IMR-90 (cell line): ENCODE data around the gene TNFRSF9. TPM values are rescaled to one million over a fixed set of nuclear protein-coding genes. Genes with fewer than 3 reads are reported as not detected.

Source experiments
- ATAC-seq: fragments of 200-7000 bp; cut with Tn5 transposase; 2 replicates; pipeline ENCODE4 v1.9.1; 2020; ENCODE audit warnings: low read depth, mild to moderate bottlenecking, moderate library complexity
- BruUV-seq: library from RNA; stranded (reverse); fragments of 400-500 nt; replicated peaks from 2 replicates; lab custom pipeline; 2021; lab: Mats Ljungman, UMichigan
- CTCF ChIA-PET: fragments of 300-600 bp; formaldehyde crosslinking; extraction: SDS; loops from one replicate; lab custom pipeline; 2021; ENCODE audit warnings: antibody characterized with exemption; lab: Yijun Ruan, JAX
- POLR2A ChIA-PET: fragments of 300-600 bp; sonication (Branson Sonifier 250); formaldehyde crosslinking; loops from one replicate; lab custom pipeline; 2022; ENCODE audit warnings: antibody characterized with exemption; ENCODE audit not compliant: unreplicated experiment; lab: Charles Lee
- DNase-seq: peaks from one replicate; pipeline ENCODE4 v3.0.0; 2013
- H2AFZ ChIP-seq: replicated peaks from 2 replicates; pipeline ENCODE3; 2013; ENCODE audit warnings: low read length, mild to moderate bottlenecking; ENCODE audit not compliant: poor library complexity
- H2AK5ac ChIP-seq: 2 replicates; pipeline ENCODE4 v1.6.1; 2013; ENCODE audit warnings: low read depth, low read length, inconsistent platforms
- H2AK9ac ChIP-seq: replicated peaks from 2 replicates; pipeline ENCODE3; 2013; ENCODE audit warnings: mild to moderate bottlenecking, low read depth, low read length, moderate library complexity; ENCODE audit not compliant: poor library complexity
- H2BK120ac ChIP-seq: 2 replicates; pipeline ENCODE4 v1.6.1; 2013; ENCODE audit warnings: low read depth, low read length, inconsistent platforms
- H2BK15ac ChIP-seq: 3 replicates; pipeline ENCODE4 v1.6.1; 2013; ENCODE audit warnings: low read depth, low read length, inconsistent platforms
- H2BK20ac ChIP-seq: 2 replicates; pipeline ENCODE4 v1.6.1; 2013; ENCODE audit warnings: low read depth, mild to moderate bottlenecking, inconsistent platforms, low read length, moderate library complexity
- H2BK5ac ChIP-seq: 2 replicates; pipeline ENCODE4 v1.6.1; 2013; ENCODE audit warnings: mild to moderate bottlenecking, low read depth, low read length, inconsistent platforms; ENCODE audit not compliant: poor library complexity, severe bottlenecking
- H3K14ac ChIP-seq: replicated peaks from 2 replicates; pipeline ENCODE4 v1.6.1; 2013; ENCODE audit warnings: low read depth, low read length, inconsistent platforms
- H3K18ac ChIP-seq: 2 replicates; pipeline ENCODE4 v1.6.1; 2013; ENCODE audit warnings: low read depth, low read length, control low read depth
- H3K23ac ChIP-seq: 2 replicates; pipeline ENCODE4 v1.6.1; 2013; ENCODE audit warnings: low read depth, low read length, inconsistent platforms
- H3K27ac ChIP-seq: 2 replicates; pipeline ENCODE4 v1.5.1; 2013; ENCODE audit warnings: mild to moderate bottlenecking, control low read depth, low read length; ENCODE audit not compliant: insufficient read depth
- H3K27me3 ChIP-seq: 2 replicates; pipeline ENCODE4 v1.6.1; 2013; ENCODE audit warnings: low read length; ENCODE audit not compliant: control insufficient read depth, insufficient read depth
- H3K36me3 ChIP-seq: 2 replicates; pipeline ENCODE4 v1.6.1; 2013; ENCODE audit warnings: low read length, mixed read lengths; ENCODE audit not compliant: control insufficient read depth, insufficient read depth
- H3K4ac ChIP-seq: 2 replicates; pipeline ENCODE4 v1.6.1; 2013; ENCODE audit warnings: low read depth, low read length, inconsistent platforms
- H3K4me1 ChIP-seq: 2 replicates; pipeline ENCODE4 v1.6.1; 2013; ENCODE audit warnings: low read length, mixed read lengths; ENCODE audit not compliant: control insufficient read depth, insufficient read depth
- H3K4me2 ChIP-seq: 2 replicates; pipeline ENCODE4 v1.6.1; 2013; ENCODE audit warnings: low read depth, mild to moderate bottlenecking, control low read depth, low read length, moderate library complexity
- H3K4me3 ChIP-seq: 2 replicates; pipeline ENCODE4 v1.5.1; 2013; ENCODE audit warnings: low read depth, mild to moderate bottlenecking, control low read depth, low read length, moderate library complexity; ENCODE audit not compliant: insufficient read depth
- H3K56ac ChIP-seq: 2 replicates; pipeline ENCODE4 v1.6.1; 2013; ENCODE audit warnings: low read length, inconsistent platforms; ENCODE audit not compliant: insufficient read depth; ENCODE audit errors: extremely low read depth
- H3K79me1 ChIP-seq, 2 experiments: 2 replicates each; pipeline ENCODE4 v1.6.1; 2013; ENCODE audit warnings: low read length in 2 of 2, inconsistent platforms in 1 of 2, low read depth in 1 of 2
- H3K9ac ChIP-seq: 2 replicates; pipeline ENCODE4 v1.6.1; 2013; ENCODE audit warnings: low read depth, low read length, control low read depth
- H3K9me1 ChIP-seq: 2 replicates; pipeline ENCODE4 v1.6.1; 2013; ENCODE audit warnings: low read length, inconsistent platforms; ENCODE audit not compliant: insufficient read depth
- H3K9me3 ChIP-seq: 2 replicates; pipeline ENCODE4 v1.6.1; 2013; ENCODE audit warnings: low read length; ENCODE audit not compliant: control insufficient read depth, insufficient read depth
- H4K20me1 ChIP-seq: 2 replicates; pipeline ENCODE4 v1.6.1; 2013; ENCODE audit warnings: low read length, inconsistent platforms; ENCODE audit not compliant: insufficient read depth
- H4K5ac ChIP-seq: 2 replicates; pipeline ENCODE4 v1.6.1; 2013; ENCODE audit warnings: mild to moderate bottlenecking, low read depth, low read length, control low read depth
- H4K8ac ChIP-seq, 2 experiments: 2 replicates each; pipeline ENCODE4 v1.6.1; 2013; ENCODE audit warnings: low read depth in 2 of 2, low read length in 2 of 2, control low read depth in 1 of 2, inconsistent platforms in 1 of 2
- H4K91ac ChIP-seq: 2 replicates; pipeline ENCODE4 v1.6.1; 2013; ENCODE audit warnings: low read depth, low read length, inconsistent platforms; ENCODE audit not compliant: insufficient read depth
- CEBPB ChIP-seq: IDR thresholded peaks from 2 replicates; pipeline ENCODE4 v1.6.1; 2012; ENCODE audit warnings: low read depth, low read length, improper control_type of control experiment
- CHD1 ChIP-seq: IDR thresholded peaks from 2 replicates; pipeline ENCODE4 v1.6.1; 2012; ENCODE audit warnings: low read depth, low read length, improper control_type of control experiment
- MAFK ChIP-seq: IDR thresholded peaks from 2 replicates; pipeline ENCODE4 v1.6.1; 2012; ENCODE audit warnings: low read depth, low read length, improper control_type of control experiment
- RAD21 ChIP-seq: IDR thresholded peaks from 2 replicates; pipeline ENCODE4 v1.6.1; 2012; ENCODE audit warnings: low read length, improper control_type of control experiment
- WGBS, 2 experiments: methylation state at CpG; one replicate each; pipeline versions ENCODE4 v1.1.5 to v1.1.7; 2013; ENCODE audit warnings: missing lambda C conversion rate in 2 of 2; ENCODE audit not compliant: insufficient read length in 1 of 2; ENCODE audit errors: extremely low coverage in 2 of 2; 5-methylcytosine and 5-hydroxymethylcytosine counted together
- dilution Hi-C: fragments of 300-500 bp; cut with HindIII; formaldehyde crosslinking; loops from one replicate; pipeline ENCODE4 v1.14.3; 2018; ENCODE audit warnings: low sequenced_read_pairs; ENCODE audit not compliant: unreplicated experiment
- in situ Hi-C: fragments of 300-500 bp; cut with MboI; formaldehyde crosslinking; loops from 3 replicates; pipeline ENCODE4 v1.14.3; 2019; ENCODE audit warnings: low sequenced_read_pairs, inconsistent platforms, mixed read lengths
- intact Hi-C: fragments of 100-400 bp; cut with micrococcal nuclease; formaldehyde crosslinking; loops from 2 replicates; pipeline ENCODE4 v1.10.0; 2022
- polyA plus RNA-seq, 3 experiments: library from polyadenylated mRNA; depleted of rRNA; stranded (reverse); fragments of >200 nt; gene quantifications; 2 replicates each; pipeline ENCODE4 v1.2.3, GENCODE V29; 2012; ENCODE audit warnings: low replicate concordance in 1 of 3
- total RNA-seq: library from RNA; depleted of rRNA; stranded (reverse); fragments of >200 nt; gene quantifications from 2 replicates; pipeline ENCODE4 v1.2.3, GENCODE V29; 2012

TNFRSF9 gene
- total and polyA plus RNA-seq, 2 of the 4 experiments (the other 2 are of a cell fraction), result 0.43 to 0.72 TPM

GRCh38 chr1:7869136-7869920, 71.3 kb downstream of the TNFRSF9 start:
- Histone ChIP-seq H3K56ac (no peak overlapping the region), H2BK120ac (no peak overlapping the region), H2BK15ac (no peak overlapping the region), H3K4me1 (no peaks in the 10 kb centered on the region), H3K36me3 (no peaks in the 10 kb centered on the region), H3K4me2 (no peak overlapping the region), H4K20me1 (no peaks in the 10 kb centered on the region), H4K5ac (no peak overlapping the region), H3K27me3 (peaks cover 7% of the 10 kb centered on the region), H3K79me1 (no peaks in the 10 kb centered on the region), H3K9me1 (no peaks in the 10 kb centered on the region), H4K91ac (no peak overlapping the region), H2AK5ac (no peak overlapping the region), H3K23ac (no peak overlapping the region), H3K14ac (no peak overlapping the region), H3K18ac (no peak overlapping the region), H3K9ac (no peak overlapping the region), H3K9me3 (peaks cover 3% of the 10 kb centered on the region; the same call in 1 of the 2 replicates), H2BK5ac (no peak overlapping the region), H2AFZ (no peak overlapping the region), H2BK20ac (no peak overlapping the region), H4K8ac (no peak overlapping the region), H2AK9ac (no peak overlapping the region), H3K4ac (no peak overlapping the region), H3K4me3 (no peak overlapping the region), H3K27ac (no peak overlapping the region)
- ChIA-PET POLR2A (no interaction called here), CTCF (no interaction called here)
- intact Hi-C loops (no loop called here), dilution Hi-C loops (no loop called here), in situ Hi-C loops (no loop called here)
- no TSS peak for BruUV-seq
- TF ChIP-seq MAFK, result no peak
- TF ChIP-seq CEBPB, result no peak
- no peak for TF ChIP-seq RAD21
- TF ChIP-seq CHD1, result no peak
- ATAC-seq (no peak), DNase-seq (peak; percentile 35)
- 85% methylated on average over 8 of the region's 16 CpGs; no CpG with 5 or more reads in 1 of the 2 experiments for WGBS, 2 experiments
